ENCODE measurements around the gene CDS1.

CDS1 gene

DNA sequence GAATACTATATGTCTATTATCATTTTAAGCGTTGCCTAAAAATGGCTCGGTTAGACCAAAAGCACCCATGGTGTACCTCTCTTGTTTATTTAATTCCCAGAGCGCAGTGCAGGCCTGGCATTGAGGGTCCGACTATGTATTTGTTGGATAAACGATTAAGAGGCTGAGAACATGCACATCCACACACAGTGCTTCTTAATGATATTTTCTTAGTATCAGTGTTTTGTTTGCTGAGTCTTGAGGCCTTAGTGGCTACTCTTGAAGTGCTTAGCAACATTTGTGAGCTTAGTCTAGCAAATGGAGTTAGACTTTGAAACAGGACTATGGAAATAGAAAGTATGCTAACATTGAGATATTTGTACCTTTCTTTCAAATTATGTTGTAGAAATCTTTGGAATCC is 43.7 kb downstream of the CDS1 start:
- H3K79me2 ChIP-seq (ENCODE audit: insufficient read depth, low read length), result no peaks in the 10 kb centered on the region
- H3K4me3 ChIP-seq (ENCODE audit: insufficient read depth, low read length, poor library complexity, severe bottlenecking), result no peak overlapping the region
- H3K36me3 ChIP-seq (ENCODE audit: low read length), result no peaks in the 10 kb centered on the region
- H3K9me3 ChIP-seq (ENCODE audit: insufficient read depth, low read length), result no peaks in the 10 kb centered on the region
- TF ChIP-seq, protein P1, sequence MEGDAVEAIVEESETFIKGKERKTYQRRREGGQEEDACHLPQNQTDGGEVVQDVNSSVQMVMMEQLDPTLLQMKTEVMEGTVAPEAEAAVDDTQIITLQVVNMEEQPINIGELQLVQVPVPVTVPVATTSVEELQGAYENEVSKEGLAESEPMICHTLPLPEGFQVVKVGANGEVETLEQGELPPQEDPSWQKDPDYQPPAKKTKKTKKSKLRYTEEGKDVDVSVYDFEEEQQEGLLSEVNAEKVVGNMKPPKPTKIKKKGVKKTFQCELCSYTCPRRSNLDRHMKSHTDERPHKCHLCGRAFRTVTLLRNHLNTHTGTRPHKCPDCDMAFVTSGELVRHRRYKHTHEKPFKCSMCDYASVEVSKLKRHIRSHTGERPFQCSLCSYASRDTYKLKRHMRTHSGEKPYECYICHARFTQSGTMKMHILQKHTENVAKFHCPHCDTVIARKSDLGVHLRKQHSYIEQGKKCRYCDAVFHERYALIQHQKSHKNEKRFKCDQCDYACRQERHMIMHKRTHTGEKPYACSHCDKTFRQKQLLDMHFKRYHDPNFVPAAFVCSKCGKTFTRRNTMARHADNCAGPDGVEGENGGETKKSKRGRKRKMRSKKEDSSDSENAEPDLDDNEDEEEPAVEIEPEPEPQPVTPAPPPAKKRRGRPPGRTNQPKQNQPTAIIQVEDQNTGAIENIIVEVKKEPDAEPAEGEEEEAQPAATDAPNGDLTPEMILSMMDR (IDR thresholded peaks at IDR 0.05; ENCODE audit: insufficient read depth, low read length, poor library complexity, severe bottlenecking), result no peak
- no peak for TF ChIP-seq EZH2phosphoT487 (conservative IDR thresholded peaks at IDR 0.05; ENCODE audit: low read length)
- H3K27me3 ChIP-seq (ENCODE audit: low read length), result no peaks in the 10 kb centered on the region
- H3K4me2 ChIP-seq (ENCODE audit: low read depth, low read length, poor library complexity, severe bottlenecking), result no peak overlapping the region
- H3K9ac ChIP-seq (ENCODE audit: low read length), result no peak overlapping the region
- no peaks in the 10 kb centered on the region for H3F3A ChIP-seq (ENCODE audit: insufficient read depth)
- H3K9me2 ChIP-seq (replicated peaks; ENCODE audit: insufficient read depth, low read length), result no peaks in the 10 kb centered on the region
- H4K20me1 ChIP-seq (ENCODE audit: low read depth, low read length), result no peaks in the 10 kb centered on the region
- no peak overlapping the region for H2AFZ ChIP-seq (ENCODE audit: low read depth, low read length, severe bottlenecking)
- no peak overlapping the region for H3K27ac ChIP-seq (ENCODE audit: low read depth, low read length)

DNA sequence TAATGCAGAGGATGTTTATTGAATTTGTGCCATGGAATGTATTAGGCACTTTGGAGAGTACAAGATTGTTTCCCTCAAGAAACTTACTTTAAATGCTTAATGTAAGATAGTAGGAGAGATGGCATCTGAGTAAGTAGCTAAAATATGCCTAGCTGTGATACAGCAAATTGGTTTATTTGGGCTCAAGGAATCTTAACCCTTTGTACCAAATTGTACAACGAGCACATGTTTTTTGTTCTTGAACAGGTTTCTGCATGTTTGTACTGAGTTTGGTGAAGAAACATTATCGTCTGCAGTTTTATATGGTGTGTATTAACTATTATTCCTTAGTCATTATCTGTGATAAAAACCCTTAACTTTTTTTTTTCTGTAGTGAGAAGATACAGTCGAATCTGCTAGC is 48.6 kb downstream of the CDS1 start:
- H3K9ac ChIP-seq (ENCODE audit: low read length), result no peak overlapping the region
- TF ChIP-seq, protein P1 (IDR thresholded peaks at IDR 0.05; ENCODE audit: insufficient read depth, low read length, poor library complexity, severe bottlenecking), result no peak
- no peak for TF ChIP-seq EZH2phosphoT487 (conservative IDR thresholded peaks at IDR 0.05; ENCODE audit: low read length)
- no peaks in the 10 kb centered on the region for H3K79me2 ChIP-seq (ENCODE audit: insufficient read depth, low read length)
- H2AFZ ChIP-seq (ENCODE audit: low read depth, low read length, severe bottlenecking), result no peak overlapping the region
- H3K9me3 ChIP-seq (ENCODE audit: insufficient read depth, low read length), result no peaks in the 10 kb centered on the region
- H4K20me1 ChIP-seq (ENCODE audit: low read depth, low read length), result no peaks in the 10 kb centered on the region
- no peaks in the 10 kb centered on the region for H3K9me2 ChIP-seq (replicated peaks; ENCODE audit: insufficient read depth, low read length)
- no peaks in the 10 kb centered on the region for H3K36me3 ChIP-seq (ENCODE audit: low read length)
- H3K4me2 ChIP-seq (ENCODE audit: low read depth, low read length, poor library complexity, severe bottlenecking), result no peak overlapping the region
- no peaks in the 10 kb centered on the region for H3K27me3 ChIP-seq (ENCODE audit: low read length)
- H3K4me3 ChIP-seq (ENCODE audit: insufficient read depth, low read length, poor library complexity, severe bottlenecking), result no peak overlapping the region
- H3F3A ChIP-seq (ENCODE audit: insufficient read depth), result no peaks in the 10 kb centered on the region
- H3K27ac ChIP-seq (ENCODE audit: low read depth, low read length), result no peak overlapping the region

DNA sequence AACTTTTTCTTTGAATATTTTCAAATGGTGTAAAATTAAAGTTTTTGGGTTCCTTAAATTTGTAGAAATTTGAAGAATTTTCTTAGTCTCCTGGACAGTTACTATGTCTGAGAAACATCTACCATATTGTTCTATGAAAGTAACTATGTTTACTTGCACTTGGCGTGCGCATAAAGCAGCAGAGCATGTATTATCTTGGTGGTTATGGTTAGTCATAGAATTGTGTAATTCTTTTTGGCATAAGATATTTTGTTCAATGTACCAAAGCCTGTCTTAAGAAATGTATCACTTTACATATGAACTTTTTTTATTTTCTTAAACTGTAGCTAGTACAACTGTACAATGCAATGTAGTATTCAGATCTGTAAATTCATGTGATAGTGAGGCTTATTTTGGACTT is 49.2 kb downstream of the CDS1 start:
- Histone ChIP-seq H3K27ac (ENCODE audit: low read depth, low read length) (no peak overlapping the region), H3K9me2 (replicated peaks; ENCODE audit: insufficient read depth, low read length) (no peaks in the 10 kb centered on the region), H2AFZ (ENCODE audit: low read depth, low read length, severe bottlenecking) (no peak overlapping the region), H3K9me3 (ENCODE audit: insufficient read depth, low read length) (no peaks in the 10 kb centered on the region), H3K36me3 (ENCODE audit: low read length) (no peaks in the 10 kb centered on the region), H3K4me2 (ENCODE audit: low read depth, low read length, poor library complexity, severe bottlenecking) (no peak overlapping the region), H3K27me3 (ENCODE audit: low read length) (no peaks in the 10 kb centered on the region), H4K20me1 (ENCODE audit: low read depth, low read length) (no peaks in the 10 kb centered on the region), H3K4me3 (ENCODE audit: insufficient read depth, low read length, poor library complexity, severe bottlenecking) (no peak overlapping the region), H3K9ac (ENCODE audit: low read length) (no peak overlapping the region), H3F3A (ENCODE audit: insufficient read depth) (no peaks in the 10 kb centered on the region), H3K79me2 (ENCODE audit: insufficient read depth, low read length) (no peaks in the 10 kb centered on the region)
- TF ChIP-seq, protein P1 (IDR thresholded peaks at IDR 0.05; ENCODE audit: insufficient read depth, low read length, poor library complexity, severe bottlenecking), result no peak
- TF ChIP-seq EZH2phosphoT487 (conservative IDR thresholded peaks at IDR 0.05; ENCODE audit: low read length), result no peak

All from SU-DHL-6 (cell line).